22Rv1 (cell line): ENCODE measurements around the gene ACMSD.

Source experiments
- H3K27ac ChIP-seq: fragments of 450-650 bp; 2 replicates; pipeline ENCODE4 v1.5.1; 2017
- CTCF ChIP-seq: fragments of 450-650 bp; IDR thresholded peaks from 2 replicates; pipeline ENCODE4 v1.5.1; 2017; ENCODE audit warnings: mild to moderate bottlenecking
- ZFX ChIP-seq: fragments of 450-650 bp; IDR thresholded peaks from 2 replicates; pipeline ENCODE4 v1.6.1; 2017; ENCODE audit warnings: antibody characterized with exemption, borderline replicate concordance

The ACMSD gene

GRCh38 chr2:134838143-134838620 lies at the start of gene ACMSD:
Gene ACMSD, plus strand, starts transcription at chr2:134838616. Its CDS starts 67 bp downstream, at chr2:134838683.
- no peak for TF ChIP-seq ZFX
- no peak for TF ChIP-seq CTCF
- peak within 1 kb of the TSS; percentile 61 for H3K27ac ChIP-seq

DNA sequence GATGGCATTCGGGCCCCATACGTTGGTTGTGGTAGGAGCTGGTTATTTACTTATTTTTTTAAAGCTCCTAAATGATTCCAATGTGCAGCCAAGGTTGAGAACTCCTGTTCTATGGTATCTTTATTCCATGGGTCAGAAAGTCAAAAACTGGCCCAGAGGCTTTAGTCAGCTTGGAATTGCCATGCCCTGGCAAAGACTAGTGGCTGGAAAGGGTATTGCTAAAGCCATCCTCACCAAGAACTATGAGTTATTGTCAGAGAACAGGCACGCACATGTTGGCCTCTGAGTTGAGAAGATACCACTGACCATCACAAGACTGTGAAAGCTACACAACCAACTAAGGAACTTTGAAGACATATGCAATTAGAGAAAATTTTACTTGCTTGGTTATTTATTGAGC lies 47.9 kb upstream of the ACMSD start:
- no peak for TF ChIP-seq CTCF
- no peak overlapping the region for H3K27ac ChIP-seq

DNA sequence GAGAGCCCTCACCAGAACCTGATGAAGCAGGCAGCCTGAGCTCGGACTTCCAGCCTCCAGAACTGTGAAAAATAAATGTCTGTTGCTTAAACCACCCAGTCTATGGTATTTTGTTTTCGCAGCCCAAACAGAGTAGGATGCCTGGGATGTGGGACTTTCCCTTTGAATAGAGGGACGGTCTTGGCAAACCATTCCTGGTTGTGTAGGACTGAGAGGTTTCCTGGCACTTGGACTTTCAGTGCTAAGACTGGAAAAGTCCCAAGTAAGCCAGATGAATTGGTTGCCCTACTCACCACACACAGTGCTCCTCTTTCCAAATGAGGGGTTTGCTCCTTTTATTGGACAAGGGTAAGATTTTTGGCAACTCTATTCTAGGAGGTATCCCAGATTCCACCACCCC lies 46.8 kb upstream of the ACMSD start:
- no peak for TF ChIP-seq ZFX
- no peak for TF ChIP-seq CTCF
- H3K27ac ChIP-seq, result no peak overlapping the region

DNA sequence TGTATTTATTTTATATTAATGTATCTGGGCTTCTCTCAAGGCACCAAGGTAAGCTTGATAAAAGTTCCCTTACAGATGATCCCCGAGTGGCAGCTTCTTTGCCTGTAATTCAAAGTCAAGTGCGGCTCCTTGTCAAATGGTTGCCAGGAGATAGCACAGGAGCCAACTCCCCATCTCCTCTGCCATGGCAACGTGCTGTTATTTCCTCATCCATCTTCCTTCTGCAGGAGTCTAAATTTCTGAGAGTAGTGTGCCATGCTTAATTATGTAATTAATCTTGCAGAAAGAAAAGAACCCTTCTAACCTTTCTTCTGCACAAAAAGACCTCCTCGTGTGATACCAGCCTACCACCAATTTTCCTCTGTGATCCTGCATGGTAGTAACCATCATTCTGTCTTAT lies 46.2 kb upstream of the ACMSD start:
- no peak for TF ChIP-seq ZFX
- TF ChIP-seq CTCF, result no peak

GRCh38 chr2:134795765-134796164 lies 42.7 kb upstream of the ACMSD start:
- TF ChIP-seq CTCF, result no peak
- no peak for TF ChIP-seq ZFX
- H3K27ac ChIP-seq, result no peak overlapping the region

More for the DNA sequence above, 46.2 kb upstream of the ACMSD start:
- H3K27ac ChIP-seq, result no peak overlapping the region

DNA sequence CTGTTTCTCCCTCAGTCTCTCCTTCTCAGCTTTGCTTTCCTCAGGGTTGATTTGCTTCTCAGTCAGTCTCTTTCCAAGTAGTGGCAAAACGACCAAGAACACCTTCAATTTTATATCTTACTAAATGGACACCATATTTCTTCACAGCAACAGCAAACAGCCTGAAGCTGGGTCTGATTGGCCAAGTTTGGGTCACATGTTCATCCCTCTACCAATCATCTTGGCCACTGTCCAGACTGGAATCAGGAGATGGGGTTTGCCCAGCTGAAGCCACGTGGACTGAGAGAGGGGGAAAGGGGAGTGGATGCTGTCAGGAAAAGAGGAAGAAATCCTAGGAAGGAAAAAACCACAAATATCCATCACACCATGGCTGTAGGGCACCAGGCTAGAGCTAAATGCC lies 42.0 kb upstream of the ACMSD start:
- no peak overlapping the region for H3K27ac ChIP-seq
- no peak for TF ChIP-seq ZFX
- no peak for TF ChIP-seq CTCF

GRCh38 chr2:134799936-134800335 lies 38.5 kb upstream of the ACMSD start:
- H3K27ac ChIP-seq, result no peak overlapping the region
- TF ChIP-seq CTCF (no peak), ZFX (no peak)
